HG02763 (cell line): ENCODE data around the gene RASA2.
"Not testable (repeated sequence)": the region's sequence is repeated elsewhere in the genome, so short reads cannot be mapped to it uniquely, and the experiment has no call there.

ENCODE experiments used
- ATAC-seq: cut with Tn5 transposase; IDR thresholded peaks from one replicate; pipeline ENCODE4 v1.9.1; 2021; ENCODE audit warnings: mild to moderate bottlenecking, moderate library complexity; ENCODE audit not compliant: unreplicated experiment

RASA2 gene

GRCh38 chr3:141493184-141493583 lies 6.4 kb downstream of the RASA2 start:
- no peak for ATAC-seq

GRCh38 chr3:141497589-141497988 lies 10.8 kb downstream of the RASA2 start:
- ATAC-seq = not testable (repeated sequence)

GRCh38 chr3:141498598-141499223 lies 11.9 kb downstream of the RASA2 start:
- ATAC-seq = peak; percentile 98

- no peak for ATAC-seq
Measured at GRCh38 chr3:141499284-141499683, 12.5 kb downstream of the RASA2 start.

GRCh38 chr3:141499965-141500364 lies 13.1 kb downstream of the RASA2 start:
- ATAC-seq = no peak

GRCh38 chr3:141500397-141500796 lies 13.6 kb downstream of the RASA2 start:
- no peak for ATAC-seq

- no peak for ATAC-seq
Measured at GRCh38 chr3:141505166-141505565, 18.3 kb downstream of the RASA2 start.

GRCh38 chr3:141506071-141506470 lies 19.2 kb downstream of the RASA2 start:
- no peak for ATAC-seq

GRCh38 chr3:141507392-141508066 lies 20.7 kb downstream of the RASA2 start:
- no peak for ATAC-seq

GRCh38 chr3:141508067-141508436 lies 21.2 kb downstream of the RASA2 start:
- no peak for ATAC-seq

- no peak for ATAC-seq
Measured at GRCh38 chr3:141511361-141511760, 24.5 kb downstream of the RASA2 start.

GRCh38 chr3:141514382-141514781 lies 27.6 kb downstream of the RASA2 start:
- no peak for ATAC-seq

- ATAC-seq = no peak
Measured at GRCh38 chr3:141519587-141519986, 32.8 kb downstream of the RASA2 start.

GRCh38 chr3:141521781-141522180 lies 35.0 kb downstream of the RASA2 start:
- no peak for ATAC-seq

GRCh38 chr3:141523615-141524375 lies 37.0 kb downstream of the RASA2 start:
- ATAC-seq = no peak

GRCh38 chr3:141524988-141525387 lies 38.2 kb downstream of the RASA2 start:
- ATAC-seq = no peak

- no peak for ATAC-seq
Measured at GRCh38 chr3:141525814-141526213, 39.0 kb downstream of the RASA2 start.

GRCh38 chr3:141526709-141527108 lies 39.9 kb downstream of the RASA2 start:
- ATAC-seq = no peak

- no peak for ATAC-seq
Measured at GRCh38 chr3:141528800-141529199, 42.0 kb downstream of the RASA2 start.

GRCh38 chr3:141529256-141529655 lies 42.4 kb downstream of the RASA2 start:
- ATAC-seq = no peak

GRCh38 chr3:141529717-141530414 lies 43.0 kb downstream of the RASA2 start:
- ATAC-seq = no peak

GRCh38 chr3:141530415-141530768 lies 43.6 kb downstream of the RASA2 start:
- no peak for ATAC-seq
